HEK293 (cell line): Measurements from ENCODE around the gene TMEM244.

Experiments used
- CTCF ChIA-PET: fragments of 350-600 bp; formaldehyde crosslinking; extraction: SDS; loops from one replicate; lab custom pipeline; 2021; ENCODE audit warnings: antibody characterized with exemption; lab: Yijun Ruan, JAX
- POLR2A ChIA-PET: fragments of 300-600 bp; formaldehyde crosslinking; extraction: SDS; loops from one replicate; lab custom pipeline; 2020; ENCODE audit warnings: antibody characterized with exemption, inconsistent platforms; lab: Yijun Ruan, JAX
- H3K27ac ChIP-seq: fragments of 200-500 bp; sonication (Bioruptor generic); 2 replicates; pipeline ENCODE4 v1.5.1; 2014; ENCODE audit warnings: low read depth, low read length, control low read depth, inconsistent platforms; ENCODE audit errors: extremely low read depth
- H3K36me3 ChIP-seq, 2 experiments: fragments of 200-500 bp in 1 of 2; sonication (Bioruptor generic) in 1 of 2; 1 replicate in 1 of 2; 2 replicates in 1 of 2; pipeline ENCODE4 v1.5.1; 2014 to 2017; ENCODE audit warnings: inconsistent platforms in 2 of 2, low read length in 2 of 2; ENCODE audit not compliant: control insufficient read depth in 2 of 2, insufficient read depth in 1 of 2
- H3K4me1 ChIP-seq: fragments of 200-500 bp; sonication (Bioruptor generic); 2 replicates; pipeline ENCODE4 v1.5.1; 2014; ENCODE audit warnings: mild to moderate bottlenecking, low read length, inconsistent platforms; ENCODE audit not compliant: control insufficient read depth, insufficient read depth
- H3K4me3 ChIP-seq: 2 replicates; pipeline ENCODE4 v1.5.1; 2011; ENCODE audit warnings: low read depth, mild to moderate bottlenecking, control low read depth, low read length, moderate library complexity
- H3K9me3 ChIP-seq: fragments of 200-500 bp; sonication (Bioruptor generic); 2 replicates; pipeline ENCODE4 v1.5.1; 2014; ENCODE audit warnings: low read depth, low read length, inconsistent platforms; ENCODE audit not compliant: control insufficient read depth, insufficient read depth
- GLI4 ChIP-seq: fragments of 450-650 bp; formaldehyde crosslinking; IDR thresholded peaks from 2 replicates; pipeline ENCODE4 v1.5.1; 2016; ENCODE audit warnings: missing biosample characterization, missing genetic modification characterization
- KLF16 ChIP-seq: fragments of 450-650 bp; formaldehyde crosslinking; IDR thresholded peaks from 2 replicates; pipeline ENCODE4 v1.5.1; 2017; ENCODE audit warnings: missing biosample characterization, missing genetic modification characterization
- MYNN ChIP-seq: fragments of 450-650 bp; formaldehyde crosslinking; IDR thresholded peaks from 2 replicates; pipeline ENCODE4 v1.5.1; 2016; ENCODE audit warnings: missing biosample characterization, missing genetic modification characterization, borderline replicate concordance
- YY1 ChIP-seq: fragments of 450-650 bp; formaldehyde crosslinking; IDR thresholded peaks from 2 replicates; pipeline ENCODE4 v1.5.1; 2018; ENCODE audit warnings: missing biosample characterization, missing genetic modification characterization
- ZNF138 ChIP-seq: fragments of 450-650 bp; formaldehyde crosslinking; IDR thresholded peaks from 2 replicates; pipeline ENCODE4 v1.5.1; 2016; ENCODE audit warnings: missing biosample characterization, missing genetic modification characterization, borderline replicate concordance
- ZNF174 ChIP-seq: fragments of 450-650 bp; formaldehyde crosslinking; IDR thresholded peaks from 2 replicates; pipeline ENCODE4 v1.5.0; 2017; ENCODE audit warnings: missing biosample characterization, mild to moderate bottlenecking, missing genetic modification characterization
- ZNF2 ChIP-seq: fragments of 450-650 bp; formaldehyde crosslinking; IDR thresholded peaks from 2 replicates; pipeline ENCODE4 v1.5.1; 2016; ENCODE audit warnings: missing biosample characterization, missing genetic modification characterization
- ZNF266 ChIP-seq: fragments of 450-650 bp; formaldehyde crosslinking; IDR thresholded peaks from 2 replicates; pipeline ENCODE4 v1.5.1; 2016; ENCODE audit warnings: missing biosample characterization, missing genetic modification characterization, low read depth
- ZNF350 ChIP-seq: fragments of 450-650 bp; formaldehyde crosslinking; IDR thresholded peaks from 2 replicates; pipeline ENCODE4 v1.5.0; 2017; ENCODE audit warnings: missing biosample characterization, mild to moderate bottlenecking, missing genetic modification characterization
- ZNF366 ChIP-seq: fragments of 450-650 bp; formaldehyde crosslinking; conservative IDR thresholded peaks from 2 replicates; pipeline ENCODE4 v1.5.1; 2016; ENCODE audit warnings: missing biosample characterization, missing genetic modification characterization
- ZNF518A ChIP-seq: fragments of 450-650 bp; formaldehyde crosslinking; conservative IDR thresholded peaks from 2 replicates; pipeline ENCODE4 v1.5.1; 2016; ENCODE audit warnings: low read depth, missing biosample characterization, missing genetic modification characterization
- ZNF610 ChIP-seq: fragments of 450-650 bp; formaldehyde crosslinking; IDR thresholded peaks from 2 replicates; pipeline ENCODE4 v1.5.1; 2016; ENCODE audit warnings: missing biosample characterization, missing genetic modification characterization, borderline replicate concordance
- ZNF621 ChIP-seq: fragments of 450-650 bp; formaldehyde crosslinking; IDR thresholded peaks from 2 replicates; pipeline ENCODE4 v1.5.1; 2017; ENCODE audit warnings: missing biosample characterization, missing genetic modification characterization
- ZNF626 ChIP-seq: fragments of 450-650 bp; sonication (Bioruptor Pico); formaldehyde crosslinking; IDR thresholded peaks from 2 replicates; pipeline ENCODE4 v1.5.1; 2018; ENCODE audit warnings: missing biosample characterization, missing genetic modification characterization, inconsistent platforms
- ZNF785 ChIP-seq: fragments of 450-650 bp; formaldehyde crosslinking; IDR thresholded peaks from 2 replicates; pipeline ENCODE4 v1.5.1; 2016; ENCODE audit warnings: missing biosample characterization, missing genetic modification characterization
- ZSCAN23 ChIP-seq: fragments of 450-650 bp; formaldehyde crosslinking; IDR thresholded peaks from 2 replicates; pipeline ENCODE4 v1.5.1; 2016; ENCODE audit warnings: missing biosample characterization, missing genetic modification characterization
- TF ChIP-seq, protein P1 (sequence below): fragments of 450-650 bp; formaldehyde crosslinking; IDR thresholded peaks from 2 replicates; pipeline ENCODE4 v1.5.1; 2016; ENCODE audit warnings: missing biosample characterization, missing genetic modification characterization
- TF ChIP-seq, protein P2 (sequence below): fragments of 450-650 bp; formaldehyde crosslinking; IDR thresholded peaks from 2 replicates; pipeline ENCODE4 v1.5.1; 2017; ENCODE audit warnings: missing biosample characterization, mild to moderate bottlenecking, missing genetic modification characterization, moderate library complexity

TMEM244 gene

GRCh38 chr6:129846761-129847160 is 14.4 kb downstream of the TMEM244 start (continued):
- no peak for TF ChIP-seq ZNF785 (tag by site-specific recombination)

- CTCF ChIA-PET: no interaction called here
- TF ChIP-seq ZNF366 (tag by site-specific recombination) (no peak), ZNF610 (no peak), ZNF2 (tag by site-specific recombination) (no peak), YY1 (no peak), MYNN (tag by site-specific recombination) (no peak), ZNF350 (no peak), GLI4 (tag by site-specific recombination) (no peak), ZNF138 (no peak), ZNF266 (tag by site-specific recombination) (no peak), ZNF621 (no peak), ZSCAN23 (no peak), ZNF174 (tag by site-specific recombination) (no peak), ZNF518A (tag by site-specific recombination) (no peak), KLF16 (tag by site-specific recombination) (no peak), ZNF626 (tag by site-specific recombination) (no peak)
- TF ChIP-seq, protein P1, sequence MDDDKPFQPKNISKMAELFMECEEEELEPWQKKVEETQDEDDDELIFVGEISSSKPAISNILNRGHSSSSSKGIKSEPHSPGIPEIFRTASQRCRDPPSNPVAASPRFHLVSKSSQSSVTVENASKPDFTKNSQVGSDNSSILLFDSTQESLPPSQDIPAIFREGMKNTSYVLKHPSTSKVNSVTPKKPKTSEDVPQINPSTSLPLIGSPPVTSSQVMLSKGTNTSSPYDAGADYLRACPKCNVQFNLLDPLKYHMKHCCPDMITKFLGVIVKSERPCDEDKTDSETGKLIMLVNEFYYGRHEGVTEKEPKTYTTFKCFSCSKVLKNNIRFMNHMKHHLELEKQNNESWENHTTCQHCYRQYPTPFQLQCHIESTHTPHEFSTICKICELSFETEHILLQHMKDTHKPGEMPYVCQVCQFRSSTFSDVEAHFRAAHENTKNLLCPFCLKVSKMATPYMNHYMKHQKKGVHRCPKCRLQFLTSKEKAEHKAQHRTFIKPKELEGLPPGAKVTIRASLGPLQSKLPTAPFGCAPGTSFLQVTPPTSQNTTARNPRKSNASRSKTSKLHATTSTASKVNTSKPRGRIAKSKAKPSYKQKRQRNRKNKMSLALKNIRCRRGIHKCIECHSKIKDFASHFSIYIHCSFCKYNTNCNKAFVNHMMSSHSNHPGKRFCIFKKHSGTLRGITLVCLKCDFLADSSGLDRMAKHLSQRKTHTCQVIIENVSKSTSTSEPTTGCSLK: no peak
- TF ChIP-seq, protein P2, sequence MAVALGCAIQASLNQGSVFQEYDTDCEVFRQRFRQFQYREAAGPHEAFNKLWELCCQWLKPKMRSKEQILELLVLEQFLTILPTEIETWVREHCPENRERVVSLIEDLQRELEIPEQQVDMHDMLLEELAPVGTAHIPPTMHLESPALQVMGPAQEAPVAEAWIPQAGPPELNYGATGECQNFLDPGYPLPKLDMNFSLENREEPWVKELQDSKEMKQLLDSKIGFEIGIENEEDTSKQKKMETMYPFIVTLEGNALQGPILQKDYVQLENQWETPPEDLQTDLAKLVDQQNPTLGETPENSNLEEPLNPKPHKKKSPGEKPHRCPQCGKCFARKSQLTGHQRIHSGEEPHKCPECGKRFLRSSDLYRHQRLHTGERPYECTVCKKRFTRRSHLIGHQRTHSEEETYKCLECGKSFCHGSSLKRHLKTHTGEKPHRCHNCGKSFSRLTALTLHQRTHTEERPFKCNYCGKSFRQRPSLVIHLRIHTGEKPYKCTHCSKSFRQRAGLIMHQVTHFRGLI (tag by site-specific recombination): no peak
- H3K4me1 ChIP-seq: no peaks in the 10 kb centered on the region
These were observed 15.4 kb downstream of the TMEM244 start for GRCh38 chr6:129845696-129846095.

More at GRCh38 chr6:129845696-129846095, 15.4 kb downstream of the TMEM244 start:
- no peaks in the 10 kb centered on the region for H3K9me3 ChIP-seq
- H3K27ac ChIP-seq: no peak overlapping the region
- no peaks in the 10 kb centered on the region for H3K36me3 ChIP-seq
- H3K4me3 ChIP-seq: no peak overlapping the region
- POLR2A ChIA-PET: no interaction called here
